ENCODE results near the gene NAMPT.
"Not testable (repeated sequence)": the region's sequence is repeated elsewhere in the genome, so short reads cannot be mapped to it uniquely, and the experiment has no call there.

NAMPT gene

GRCh38 chr7:106326594-106327537, 42.1 kb upstream of the NAMPT start:
- TF ChIP-seq REST (IDR thresholded peaks at IDR 0.05; ENCODE audit: insufficient replicate concordance, low read depth) (no peak), GABPA (IDR thresholded peaks at IDR 0.05; ENCODE audit: low read depth) (no peak), POLR2AphosphoS5 (IDR thresholded peaks at IDR 0.05; ENCODE audit: low read depth) (no peak), CTCF (IDR thresholded peaks at IDR 0.05; ENCODE audit: insufficient read depth, low read length) (no peak), SPI1 (IDR thresholded peaks at IDR 0.05; ENCODE audit: borderline replicate concordance, low read depth) (no peak)
- Histone ChIP-seq H3K4me3 (replicated peaks; ENCODE audit: insufficient read depth, low read length) (no peak overlapping the region), H3K27me3 (ENCODE audit: insufficient read depth, poor library complexity, severe bottlenecking) (no peaks in the 10 kb centered on the region), H3K27ac (replicated peaks) (no peak overlapping the region)
- DNase-seq (ENCODE audit: low read depth in 1 of 2, low spot score in 1 of 2) = no peak

GRCh38 chr7:106324509-106324908, 39.7 kb upstream of the NAMPT start:
- not testable (repeated sequence) for H3K27me3 ChIP-seq (ENCODE audit: insufficient read depth, poor library complexity, severe bottlenecking); DNase-seq (ENCODE audit: low read depth in 1 of 2, low spot score in 1 of 2); H3K4me3 ChIP-seq (replicated peaks; ENCODE audit: insufficient read depth, low read length); H3K27ac ChIP-seq (replicated peaks)

GRCh38 chr7:106320254-106320770, 35.5 kb upstream of the NAMPT start:
- H3K27ac ChIP-seq (replicated peaks); H3K4me3 ChIP-seq (replicated peaks; ENCODE audit: insufficient read depth, low read length); H3K27me3 ChIP-seq (ENCODE audit: insufficient read depth, poor library complexity, severe bottlenecking); DNase-seq (ENCODE audit: low read depth in 1 of 2, low spot score in 1 of 2): not testable (repeated sequence)

- no peak for TF ChIP-seq CTCF (IDR thresholded peaks at IDR 0.05; ENCODE audit: insufficient read depth, low read length)
- TF ChIP-seq SPI1 (IDR thresholded peaks at IDR 0.05; ENCODE audit: borderline replicate concordance, low read depth) = no peak
- no peak for TF ChIP-seq GABPA (IDR thresholded peaks at IDR 0.05; ENCODE audit: low read depth)
- no peak for TF ChIP-seq POLR2AphosphoS5 (IDR thresholded peaks at IDR 0.05; ENCODE audit: low read depth)
- no peak for TF ChIP-seq REST (IDR thresholded peaks at IDR 0.05; ENCODE audit: insufficient replicate concordance, low read depth)
- H3K27me3 ChIP-seq (ENCODE audit: insufficient read depth, poor library complexity, severe bottlenecking) = no peaks in the 10 kb centered on the region
- no peak overlapping the region for H3K27ac ChIP-seq (replicated peaks)
- DNase-seq (ENCODE audit: low read depth in 1 of 2, low spot score in 1 of 2) = no peak
- no peak overlapping the region for H3K4me3 ChIP-seq (replicated peaks; ENCODE audit: insufficient read depth, low read length)
Measured at GRCh38 chr7:106318482-106318881, 33.7 kb upstream of the NAMPT start.
